ENCODE data around the gene SLC16A9. TPM values are rescaled to one million over a fixed set of nuclear protein-coding genes. Genes with fewer than 3 reads are reported as not detected.

The SLC16A9 gene
- total RNA-seq, 1 experiment from 2014 or later: 4.1 TPM

- no peak for DNase-seq
- Histone ChIP-seq H3K4me2 (ENCODE audit: insufficient read depth, insufficient read length, low read length) (no peak overlapping the region), H3T11ph (ENCODE audit: low read length) (no peak overlapping the region), H3K27ac (ENCODE audit: insufficient read length, low read depth, low read length) (no peak overlapping the region), H3K18ac (ENCODE audit: insufficient read length, low read depth, low read length) (no peak overlapping the region), H2BK5ac (ENCODE audit: insufficient read length, low read length) (no peak overlapping the region), H3K9me3 (ENCODE audit: control insufficient read depth, low read depth, low read length) (no peaks in the 10 kb centered on the region), H4K8ac (replicated peaks; ENCODE audit: insufficient read length, low read depth, low read length) (no peak overlapping the region), H2BK20ac (ENCODE audit: low read depth, low read length, poor library complexity, severe bottlenecking) (no peak overlapping the region), H3K79me2 (ENCODE audit: insufficient read depth, low read length) (no peaks in the 10 kb centered on the region), H3K27me3 (ENCODE audit: insufficient read depth, low read length) (no peaks in the 10 kb centered on the region), H2AFZ (ENCODE audit: low read length) (no peak overlapping the region), H2AK5ac (ENCODE audit: insufficient read length, low read length) (no peak overlapping the region), H2BK120ac (ENCODE audit: low read depth, low read length, poor library complexity, severe bottlenecking) (no peak overlapping the region), H4K5ac (ENCODE audit: insufficient read length, low read depth, low read length) (no peak overlapping the region), H3K79me1 (ENCODE audit: insufficient read depth, low read depth, low read length, poor library complexity, severe bottlenecking) (no peaks in the 10 kb centered on the region), H2BK12ac (ENCODE audit: insufficient read length, low read depth, low read length) (no peak overlapping the region), H3K4ac (ENCODE audit: low read depth, low read length) (no peak overlapping the region), H3K23ac (ENCODE audit: insufficient read length, low read depth, low read length) (no peak overlapping the region), H3K56ac (ENCODE audit: insufficient read length, low read depth, low read length) (no peak overlapping the region), H3K4me1 (ENCODE audit: insufficient read depth, low read length) (no peaks in the 10 kb centered on the region), H3K9ac (ENCODE audit: extremely low read depth, insufficient read length, low read length) (no peak overlapping the region), H4K91ac (ENCODE audit: insufficient read length, low read depth, low read length) (no peak overlapping the region), H3K14ac (ENCODE audit: insufficient read depth, low read length) (no peak overlapping the region), H2BK15ac (ENCODE audit: low read depth, low read length) (no peak overlapping the region), H4K20me1 (ENCODE audit: control insufficient read depth, insufficient read depth, insufficient read length) (no peaks in the 10 kb centered on the region), H3K23me2 (ENCODE audit: insufficient read length, low read depth, low read length, poor library complexity, severe bottlenecking) (no peaks in the 10 kb centered on the region)
- H3K36me3 Mint-ChIP-seq (ENCODE audit: insufficient read depth in 1 of 3, low read depth in 3 of 3): peaks cover 2 to 36% (median 9%) of the 10 kb centered on the region in 3 experiments; a peak in 6 of 7 replicates
- no peak for TF ChIP-seq CTCF (conservative IDR thresholded peaks at IDR 0.05)
- H3K27ac Mint-ChIP-seq: no peak overlapping the region
- H3K9me3 Mint-ChIP-seq: peaks cover 4 to 5% of the 10 kb centered on the region in 2 experiments; a peak in 3 of 5 replicates
- H3K4me3 Mint-ChIP-seq: no peak overlapping the region
- H3K27me3 Mint-ChIP-seq (ENCODE audit: low read depth): no peaks in the 10 kb centered on the region
- H3K4me1 Mint-ChIP-seq: peaks cover 3 to 8% of the 10 kb centered on the region in 2 experiments
- no CpG with 5 or more reads among the region's 1 CpG for WGBS (ENCODE audit: extremely low coverage, insufficient read length, low lambda C conversion rate)
Observed at GRCh38 chr10:59694936-59695335, 14.7 kb downstream of the SLC16A9 start.

Measured in H9 (cell line).